ENCODE data around the gene APOL4.
"Not testable (repeated sequence)": the region's sequence is repeated elsewhere in the genome, so short reads cannot be mapped to it uniquely, and the experiment has no call there.

The APOL4 gene

DNA sequence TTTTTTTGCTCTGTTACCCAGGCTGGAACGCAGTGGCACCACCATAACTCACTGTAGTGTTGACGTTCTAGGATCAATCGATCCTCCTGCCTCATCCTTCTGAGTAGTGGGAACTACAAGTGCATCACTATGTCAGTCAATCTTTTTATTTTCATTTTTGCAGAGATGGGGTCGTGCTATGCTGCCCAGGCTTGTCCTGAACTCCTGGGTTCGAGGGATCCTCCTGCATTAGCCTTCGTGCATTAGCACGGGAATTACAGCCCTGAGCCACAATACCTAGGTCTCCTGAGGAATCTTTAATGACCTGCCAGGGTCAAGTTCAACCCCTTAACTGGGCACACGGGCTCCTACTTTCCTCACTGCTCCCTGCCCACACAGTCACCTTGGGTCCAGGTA lies 45.5 kb downstream of the APOL4 start:
- TF ChIP-seq, protein P1, sequence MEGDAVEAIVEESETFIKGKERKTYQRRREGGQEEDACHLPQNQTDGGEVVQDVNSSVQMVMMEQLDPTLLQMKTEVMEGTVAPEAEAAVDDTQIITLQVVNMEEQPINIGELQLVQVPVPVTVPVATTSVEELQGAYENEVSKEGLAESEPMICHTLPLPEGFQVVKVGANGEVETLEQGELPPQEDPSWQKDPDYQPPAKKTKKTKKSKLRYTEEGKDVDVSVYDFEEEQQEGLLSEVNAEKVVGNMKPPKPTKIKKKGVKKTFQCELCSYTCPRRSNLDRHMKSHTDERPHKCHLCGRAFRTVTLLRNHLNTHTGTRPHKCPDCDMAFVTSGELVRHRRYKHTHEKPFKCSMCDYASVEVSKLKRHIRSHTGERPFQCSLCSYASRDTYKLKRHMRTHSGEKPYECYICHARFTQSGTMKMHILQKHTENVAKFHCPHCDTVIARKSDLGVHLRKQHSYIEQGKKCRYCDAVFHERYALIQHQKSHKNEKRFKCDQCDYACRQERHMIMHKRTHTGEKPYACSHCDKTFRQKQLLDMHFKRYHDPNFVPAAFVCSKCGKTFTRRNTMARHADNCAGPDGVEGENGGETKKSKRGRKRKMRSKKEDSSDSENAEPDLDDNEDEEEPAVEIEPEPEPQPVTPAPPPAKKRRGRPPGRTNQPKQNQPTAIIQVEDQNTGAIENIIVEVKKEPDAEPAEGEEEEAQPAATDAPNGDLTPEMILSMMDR (IDR thresholded peaks at IDR 0.05; ENCODE audit: low read depth, low read length, missing control alignments): no peak
- in situ Hi-C loops (cut with HindIII; ENCODE audit: low sequenced_read_pairs): no loop called here
- H3K4me3 ChIP-seq (ENCODE audit: low read depth, low read length): no peak overlapping the region
- no peak for DNase-seq (ENCODE audit: low read depth)

DNA sequence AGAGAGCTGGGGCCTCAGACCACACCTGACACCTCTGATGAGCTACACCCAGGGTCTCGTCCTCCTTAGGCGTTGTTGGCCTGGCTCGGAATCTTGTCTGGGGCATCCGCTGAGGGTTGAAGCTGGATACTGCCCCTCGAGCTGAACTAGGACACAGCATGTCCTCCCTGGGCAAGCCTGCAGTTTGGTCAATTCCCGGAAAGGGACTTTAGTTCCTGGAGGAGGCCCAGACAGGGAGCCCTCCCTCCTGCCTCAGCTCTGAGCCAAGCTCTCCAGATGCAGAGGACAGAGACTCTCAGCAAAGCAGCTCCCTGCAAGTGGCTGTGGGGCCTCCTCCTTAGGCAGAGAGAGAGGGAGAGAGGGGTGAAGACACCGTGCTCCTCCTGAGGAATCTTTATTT lies 45.9 kb downstream of the APOL4 start:
- DNase-seq (ENCODE audit: low read depth): no peak
- TF ChIP-seq, protein P1 (IDR thresholded peaks at IDR 0.05; ENCODE audit: low read depth, low read length, missing control alignments): no peak
- H3K4me3 ChIP-seq (ENCODE audit: low read depth, low read length): no peak overlapping the region
- in situ Hi-C loops (cut with HindIII; ENCODE audit: low sequenced_read_pairs): no loop called here

- in situ Hi-C loops (cut with HindIII; ENCODE audit: low sequenced_read_pairs): no loop called here
- no peak for DNase-seq (ENCODE audit: low read depth)
- no peak overlapping the region for H3K4me3 ChIP-seq (ENCODE audit: low read depth, low read length)
- TF ChIP-seq, protein P1 (IDR thresholded peaks at IDR 0.05; ENCODE audit: low read depth, low read length, missing control alignments): no peak
Observed at GRCh38 chr22:36154423-36154945, 47.1 kb downstream of the APOL4 start.

- DNase-seq (ENCODE audit: low read depth): no peak
- TF ChIP-seq, protein P1 (IDR thresholded peaks at IDR 0.05; ENCODE audit: low read depth, low read length, missing control alignments): no peak
- in situ Hi-C loops (cut with HindIII; ENCODE audit: low sequenced_read_pairs): no loop called here
- no peak overlapping the region for H3K4me3 ChIP-seq (ENCODE audit: low read depth, low read length)
Observed at GRCh38 chr22:36153501-36154422, 47.8 kb downstream of the APOL4 start.

DNA sequence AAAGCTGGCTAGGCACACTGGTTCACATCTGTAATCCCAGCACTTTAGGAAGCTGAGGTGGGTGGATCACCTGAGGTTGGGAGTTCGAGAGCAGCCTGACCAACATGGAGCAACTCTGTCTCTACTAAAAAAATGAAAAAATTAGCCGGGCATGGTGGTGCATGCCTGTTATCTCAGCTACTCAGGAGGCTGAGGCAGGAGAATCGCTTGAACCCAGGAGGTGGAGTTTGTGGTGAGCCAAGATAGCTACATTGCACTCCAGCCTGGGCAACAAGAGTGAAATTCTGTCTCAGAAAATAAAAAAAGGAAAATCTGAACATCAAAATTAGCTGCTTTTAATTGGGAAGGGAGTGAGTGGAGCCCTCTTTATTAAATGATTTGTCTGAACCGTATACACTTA lies 48.8 kb downstream of the APOL4 start:
- DNase-seq (ENCODE audit: low read depth); H3K4me3 ChIP-seq (ENCODE audit: low read depth, low read length); in situ Hi-C loops (cut with HindIII; ENCODE audit: low sequenced_read_pairs): not testable (repeated sequence)

- in situ Hi-C loops (cut with HindIII; ENCODE audit: low sequenced_read_pairs): no loop called here
- DNase-seq (ENCODE audit: low read depth): no peak
- TF ChIP-seq, protein P1 (IDR thresholded peaks at IDR 0.05; ENCODE audit: low read depth, low read length, missing control alignments): no peak
- H3K4me3 ChIP-seq (ENCODE audit: low read depth, low read length): no peak overlapping the region
Observed at GRCh38 chr22:36152088-36152487, 49.5 kb downstream of the APOL4 start.

DNA sequence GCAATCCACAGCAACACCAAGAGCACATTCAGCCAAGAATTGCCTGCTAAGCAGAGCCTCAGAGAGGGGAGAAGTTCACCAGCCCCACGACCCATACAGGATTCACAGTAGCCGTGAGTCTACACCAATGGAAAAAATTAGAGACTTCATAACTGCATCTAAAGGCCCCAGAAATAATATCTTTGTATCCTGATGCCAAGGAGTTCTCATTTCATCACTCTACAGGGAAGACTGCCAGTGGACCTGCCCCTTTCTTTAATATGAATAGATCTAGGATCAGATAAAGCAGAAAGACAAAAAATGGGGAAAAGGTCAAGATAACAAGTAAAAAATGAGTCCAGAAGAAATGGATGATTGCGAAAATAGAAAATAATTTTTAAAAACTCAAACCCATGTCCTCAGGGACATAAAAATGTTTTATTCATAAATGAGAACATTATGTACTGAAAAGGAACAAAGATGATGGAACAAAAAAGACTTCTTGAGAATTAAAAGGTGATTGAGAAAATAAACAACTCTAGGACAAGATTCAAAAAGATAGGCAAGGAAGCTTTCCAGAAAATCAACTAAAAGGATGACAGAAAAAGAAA lies 50.5 kb downstream of the APOL4 start:
- H3K4me3 ChIP-seq (ENCODE audit: low read depth, low read length): no peak overlapping the region
- in situ Hi-C loops (cut with HindIII; ENCODE audit: low sequenced_read_pairs): no loop called here
- DNase-seq (ENCODE audit: low read depth): no peak
- TF ChIP-seq, protein P1 (IDR thresholded peaks at IDR 0.05; ENCODE audit: low read depth, low read length, missing control alignments): no peak
